ENCODE results near the gene TRIM62. TPM values are rescaled to one million over a fixed set of nuclear protein-coding genes. Genes with fewer than 3 reads are reported as not detected.

The TRIM62 gene
- total RNA-seq, 1 donor from 2014 or later: 78.7 TPM

- Mint-ChIP-seq H3K9me3 (ENCODE audit: unreplicated experiment) (no peaks in the 10 kb centered on the region), H3K27me3 (ENCODE audit: unreplicated experiment) (no peaks in the 10 kb centered on the region), H3K4me3 (ENCODE audit: unreplicated experiment) (no peak overlapping the region), H3K27ac (ENCODE audit: unreplicated experiment) (no peak overlapping the region), H3K4me1 (ENCODE audit: unreplicated experiment) (peaks cover 55% of the 10 kb centered on the region), H3K36me3 (ENCODE audit: unreplicated experiment) (peaks cover 56% of the 10 kb centered on the region)
- TF ChIP-seq CTCF (IDR thresholded peaks at IDR 0.05): peak; percentile 46
- no peak for DNase-seq (ENCODE audit: extremely low spot score, unreplicated experiment)
Observed at GRCh38 chr1:33147997-33148314, 33.9 kb downstream of the TRIM62 start.

- Mint-ChIP-seq H3K9me3 (ENCODE audit: unreplicated experiment) (no peaks in the 10 kb centered on the region), H3K27me3 (ENCODE audit: unreplicated experiment) (no peaks in the 10 kb centered on the region), H3K4me1 (ENCODE audit: unreplicated experiment) (peaks cover 51% of the 10 kb centered on the region), H3K27ac (ENCODE audit: unreplicated experiment) (no peak overlapping the region), H3K4me3 (ENCODE audit: unreplicated experiment) (no peak overlapping the region), H3K36me3 (ENCODE audit: unreplicated experiment) (peaks cover 56% of the 10 kb centered on the region)
- TF ChIP-seq CTCF (IDR thresholded peaks at IDR 0.05): no peak
- DNase-seq (ENCODE audit: extremely low spot score, unreplicated experiment): no peak
Observed at GRCh38 chr1:33147275-33147996, 34.4 kb downstream of the TRIM62 start.

- H3K36me3 Mint-ChIP-seq (ENCODE audit: unreplicated experiment): peaks cover 56% of the 10 kb centered on the region
- H3K4me1 Mint-ChIP-seq (ENCODE audit: unreplicated experiment): peaks cover 42% of the 10 kb centered on the region
- TF ChIP-seq CTCF (IDR thresholded peaks at IDR 0.05): no peak
- H3K9me3 Mint-ChIP-seq (ENCODE audit: unreplicated experiment): no peaks in the 10 kb centered on the region
- H3K4me3 Mint-ChIP-seq (ENCODE audit: unreplicated experiment): no peak overlapping the region
- H3K27me3 Mint-ChIP-seq (ENCODE audit: unreplicated experiment): no peaks in the 10 kb centered on the region
- DNase-seq (ENCODE audit: extremely low spot score, unreplicated experiment): no peak
- H3K27ac Mint-ChIP-seq (ENCODE audit: unreplicated experiment): peak overlapping the region; percentile 4
Observed at GRCh38 chr1:33146003-33146402, 35.8 kb downstream of the TRIM62 start.

- no peaks in the 10 kb centered on the region for H3K9me3 Mint-ChIP-seq (ENCODE audit: unreplicated experiment)
- H3K4me3 Mint-ChIP-seq (ENCODE audit: unreplicated experiment): no peak overlapping the region
- H3K36me3 Mint-ChIP-seq (ENCODE audit: unreplicated experiment): peaks cover 38% of the 10 kb centered on the region
- no peaks in the 10 kb centered on the region for H3K27me3 Mint-ChIP-seq (ENCODE audit: unreplicated experiment)
- no peak for TF ChIP-seq CTCF (IDR thresholded peaks at IDR 0.05)
- H3K27ac Mint-ChIP-seq (ENCODE audit: unreplicated experiment): peak overlapping the region; percentile 31
- H3K4me1 Mint-ChIP-seq (ENCODE audit: unreplicated experiment): peaks cover 46% of the 10 kb centered on the region
- no peak for DNase-seq (ENCODE audit: extremely low spot score, unreplicated experiment)
Observed at GRCh38 chr1:33143698-33144097, 38.1 kb downstream of the TRIM62 start.

- Mint-ChIP-seq H3K36me3 (ENCODE audit: unreplicated experiment) (peaks cover 36% of the 10 kb centered on the region), H3K4me1 (ENCODE audit: unreplicated experiment) (peaks cover 51% of the 10 kb centered on the region), H3K27ac (ENCODE audit: unreplicated experiment) (no peak overlapping the region), H3K9me3 (ENCODE audit: unreplicated experiment) (no peaks in the 10 kb centered on the region), H3K4me3 (ENCODE audit: unreplicated experiment) (no peak overlapping the region), H3K27me3 (ENCODE audit: unreplicated experiment) (no peaks in the 10 kb centered on the region)
- DNase-seq (ENCODE audit: extremely low spot score, unreplicated experiment): no peak
- TF ChIP-seq CTCF (IDR thresholded peaks at IDR 0.05): no peak
Observed at GRCh38 chr1:33143176-33143575, 38.7 kb downstream of the TRIM62 start.
